ENCODE results near the gene IL37.
A peak's percentile ranks its signal among the peaks of the same experiment; 100 is the strongest.
"Not testable (repeated sequence)": the region's sequence is repeated elsewhere in the genome, so short reads cannot be mapped to it uniquely, and the experiment has no call there.

IL37 gene

GRCh38 chr2:112891385-112891831 lies 19.6 kb upstream of the IL37 start:
- DNase-seq = no peak

- DNase-seq = no peak
These were observed 17.2 kb upstream of the IL37 start for GRCh38 chr2:112893752-112894151.

- no peak for DNase-seq
These were observed 13.9 kb upstream of the IL37 start for GRCh38 chr2:112896909-112897623.

GRCh38 chr2:112897624-112897978 lies 13.4 kb upstream of the IL37 start:
- no peak for DNase-seq

GRCh38 chr2:112901431-112902065 lies 9.4 kb upstream of the IL37 start:
- DNase-seq = not testable (repeated sequence)

GRCh38 chr2:112902816-112903215 lies 8.1 kb upstream of the IL37 start:
- no peak for DNase-seq

GRCh38 chr2:112904883-112905282 lies 6.1 kb upstream of the IL37 start:
- no peak for DNase-seq

- DNase-seq = no peak
These were observed 4.7 kb upstream of the IL37 start for GRCh38 chr2:112906276-112906675.

GRCh38 chr2:112907001-112907949 lies 3.7 kb upstream of the IL37 start:
- DNase-seq = no peak

GRCh38 chr2:112908559-112908958 lies 2.4 kb upstream of the IL37 start:
- not testable (repeated sequence) for DNase-seq

- DNase-seq = no peak
These were observed 746 bp upstream of the IL37 start for GRCh38 chr2:112910219-112910618.

- DNase-seq = no peak
These were observed 1.4 kb downstream of the IL37 start for GRCh38 chr2:112912403-112912802.

- peak; percentile 42 for DNase-seq
These were observed 4.6 kb downstream of the IL37 start for GRCh38 chr2:112915300-112916144.

- peak; percentile 60 for DNase-seq
These were observed 5.2 kb downstream of the IL37 start for GRCh38 chr2:112916145-112916571.

- no peak for DNase-seq
These were observed 5.8 kb downstream of the IL37 start for GRCh38 chr2:112916625-112917247.

- no peak for DNase-seq
These were observed 6.9 kb downstream of the IL37 start for GRCh38 chr2:112917856-112918255.

GRCh38 chr2:112918256-112918655 lies 7.3 kb downstream of the IL37 start:
- DNase-seq = no peak

GRCh38 chr2:112919086-112919485 lies 8.1 kb downstream of the IL37 start:
- no peak for DNase-seq

- DNase-seq = peak; percentile 13
These were observed 10.1 kb downstream of the IL37 start for GRCh38 chr2:112920923-112921532.

GRCh38 chr2:112921982-112922381 lies 11.0 kb downstream of the IL37 start:
- no peak for DNase-seq

- no peak for DNase-seq
These were observed 12.4 kb downstream of the IL37 start for GRCh38 chr2:112923237-112923966.
